ENCODE measurements around the gene BCORL1.

GRCh38 chrX:129955682-129956081 lies 26.8 kb upstream of the BCORL1 start:
- TF ChIP-seq, protein P1, sequence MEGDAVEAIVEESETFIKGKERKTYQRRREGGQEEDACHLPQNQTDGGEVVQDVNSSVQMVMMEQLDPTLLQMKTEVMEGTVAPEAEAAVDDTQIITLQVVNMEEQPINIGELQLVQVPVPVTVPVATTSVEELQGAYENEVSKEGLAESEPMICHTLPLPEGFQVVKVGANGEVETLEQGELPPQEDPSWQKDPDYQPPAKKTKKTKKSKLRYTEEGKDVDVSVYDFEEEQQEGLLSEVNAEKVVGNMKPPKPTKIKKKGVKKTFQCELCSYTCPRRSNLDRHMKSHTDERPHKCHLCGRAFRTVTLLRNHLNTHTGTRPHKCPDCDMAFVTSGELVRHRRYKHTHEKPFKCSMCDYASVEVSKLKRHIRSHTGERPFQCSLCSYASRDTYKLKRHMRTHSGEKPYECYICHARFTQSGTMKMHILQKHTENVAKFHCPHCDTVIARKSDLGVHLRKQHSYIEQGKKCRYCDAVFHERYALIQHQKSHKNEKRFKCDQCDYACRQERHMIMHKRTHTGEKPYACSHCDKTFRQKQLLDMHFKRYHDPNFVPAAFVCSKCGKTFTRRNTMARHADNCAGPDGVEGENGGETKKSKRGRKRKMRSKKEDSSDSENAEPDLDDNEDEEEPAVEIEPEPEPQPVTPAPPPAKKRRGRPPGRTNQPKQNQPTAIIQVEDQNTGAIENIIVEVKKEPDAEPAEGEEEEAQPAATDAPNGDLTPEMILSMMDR (IDR thresholded peaks at IDR 0.05): no peak
- TF ChIP-seq POLR2A (IDR thresholded peaks at IDR 0.05): no peak

Data from thyroid gland (tissue), 4 donors.